HCT116 (cell line): Measurements from ENCODE around the gene TNNT2. TPM values are rescaled to one million over a fixed set of nuclear protein-coding genes. Genes with fewer than 3 reads are reported as not detected.

Experiments
- ATAC-seq: fragments of 200-7000 bp; cut with Tn5 transposase; 2 replicates; pipeline ENCODE4 v1.9.1; 2020; ENCODE audit warnings: mild to moderate bottlenecking, moderate library complexity
- BruUV-seq: library from RNA; stranded (reverse); fragments of 400-500 nt; replicated peaks from 2 replicates; lab custom pipeline; 2021; lab: Mats Ljungman, UMichigan
- CTCF ChIA-PET: fragments of 300-600 bp; sonication (Branson Sonifier 250); formaldehyde crosslinking; loops from one replicate; lab custom pipeline; 2021; ENCODE audit warnings: antibody characterized with exemption; lab: Charles Lee
- POLR2A ChIA-PET: fragments of 300-600, 350-600 bp; sonication (Branson Sonifier 250); formaldehyde crosslinking; loops from one replicate; lab custom pipeline; 2021; ENCODE audit warnings: antibody characterized with exemption; lab: Charles Lee
- RAD21 ChIA-PET, 2 experiments: fragments of 300-600 bp; sonication (Branson Sonifier 250); formaldehyde crosslinking; loops; one replicate each; lab custom pipeline; 2023; ENCODE audit warnings: low total read pairs in 2 of 2; ENCODE audit not compliant: uncharacterized antibody in 2 of 2, unreplicated experiment in 2 of 2, low non-redundant PET in 1 of 2; lab: Charles Lee
- DNase-seq: peaks from one replicate; pipeline ENCODE4 v3.0.0-alpha.2; 2010; ENCODE audit warnings: low read depth, low spot score
- H2AFZ ChIP-seq: fragments of 200-600 bp; shearing (Covaris generic), sonication (generic); 2 replicates; pipeline ENCODE4 v1.6.1; 2017; ENCODE audit warnings: low read depth, mixed run types, mixed read lengths, antibody characterized with exemption, low read length; ENCODE audit not compliant: poor library complexity, severe bottlenecking
- H3K27ac ChIP-seq: 2 replicates; pipeline ENCODE4 v1.5.1; 2012; ENCODE audit warnings: low read depth, low read length
- H3K27me3 ChIP-seq: fragments of 200-600 bp; sonication (generic); 2 replicates; pipeline ENCODE4 v1.6.1; 2016; ENCODE audit warnings: mixed run types, low read length, mixed read lengths; ENCODE audit not compliant: insufficient read depth
- H3K36me3 ChIP-seq, 2 experiments: fragments of 200-500 bp in 1 of 2; fragments of 200-600 bp in 1 of 2; sonication (Bioruptor generic) in 1 of 2; sonication (generic) in 1 of 2; 2 replicates each; pipeline versions ENCODE4 v1.5.1 to v1.6.1; 2014 to 2016; ENCODE audit warnings: low read length in 2 of 2, inconsistent platforms in 1 of 2, mixed read lengths in 1 of 2, mixed run types in 1 of 2; ENCODE audit not compliant: insufficient read depth in 2 of 2, control insufficient read depth in 1 of 2
- H3K4me1 ChIP-seq, 2 experiments: fragments of 200-600 bp in 1 of 2; sonication (generic) in 1 of 2; 2 replicates each; pipeline versions ENCODE4 v1.5.1 to v1.6.1; 2012 to 2017; ENCODE audit warnings: low read length in 2 of 2, inconsistent platforms in 1 of 2, mild to moderate bottlenecking in 1 of 2, mixed read lengths in 1 of 2, mixed run types in 1 of 2, moderate library complexity in 1 of 2; ENCODE audit not compliant: insufficient read depth in 2 of 2, control insufficient read depth in 1 of 2
- H3K4me2 ChIP-seq: fragments of 200-600 bp; sonication (generic); 2 replicates; pipeline ENCODE4 v1.6.1; 2017; ENCODE audit warnings: mixed run types, low read length, mixed read lengths
- H3K4me3 ChIP-seq, 2 experiments: fragments of 200-600 bp in 1 of 2; sonication (generic) in 1 of 2; replicated peaks in 1 of 2; 2 replicates each; pipeline ENCODE4 v1.5.1; 2011 to 2016; ENCODE audit warnings: low read length in 2 of 2, control low read depth in 1 of 2, low read depth in 1 of 2, mild to moderate bottlenecking in 1 of 2, mixed read lengths in 1 of 2, mixed run types in 1 of 2
- H3K79me2 ChIP-seq: fragments of 200-600 bp; sonication (generic); 2 replicates; pipeline ENCODE4 v1.6.1; 2017; ENCODE audit warnings: mild to moderate bottlenecking, mixed run types, low read length, moderate library complexity, mixed read lengths; ENCODE audit not compliant: insufficient read depth
- H3K9ac ChIP-seq: fragments of 200-600 bp; sonication (generic); 2 replicates; pipeline ENCODE4 v1.6.1; 2016; ENCODE audit warnings: low read length, mixed read lengths
- H3K9me2 ChIP-seq: fragments of 200-600 bp; sonication (generic), shearing (Covaris generic); 2 replicates; pipeline ENCODE4 v1.6.1; 2017; ENCODE audit warnings: mixed run types, mild to moderate bottlenecking, moderate library complexity; ENCODE audit not compliant: insufficient read depth
- H3K9me3 ChIP-seq, 2 experiments: fragments of 200-500 bp in 1 of 2; fragments of 200-600 bp in 1 of 2; sonication (Bioruptor generic) in 1 of 2; sonication (generic) in 1 of 2; 2 replicates each; pipeline ENCODE4 v1.6.1; 2014 to 2017; ENCODE audit warnings: low read length in 2 of 2, mixed read lengths in 2 of 2, inconsistent platforms in 1 of 2, low read depth in 1 of 2, mild to moderate bottlenecking in 1 of 2, mixed run types in 1 of 2, moderate library complexity in 1 of 2; ENCODE audit not compliant: control insufficient read depth in 1 of 2, insufficient read depth in 1 of 2
- H4K20me1 ChIP-seq: fragments of 200-600 bp; sonication (generic), shearing (Covaris generic); 2 replicates; pipeline ENCODE4 v1.6.1; 2017; ENCODE audit warnings: mixed run types, mild to moderate bottlenecking, moderate library complexity; ENCODE audit not compliant: insufficient read depth
- ATF3 ChIP-seq: IDR thresholded peaks from 2 replicates; pipeline ENCODE4 v1.6.1; 2012
- CBX3 ChIP-seq: IDR thresholded peaks from 2 replicates; pipeline ENCODE4 v1.6.1; 2012; ENCODE audit warnings: low read depth
- CEBPB ChIP-seq: IDR thresholded peaks from 2 replicates; pipeline ENCODE4 v1.6.1; 2012; ENCODE audit warnings: low read depth
- EZH2phosphoT487 ChIP-seq: fragments of 200-600 bp; IDR thresholded peaks from 2 replicates; pipeline ENCODE4 v1.6.1; 2018; ENCODE audit warnings: antibody characterized with exemption, borderline replicate concordance
- FOSL1 ChIP-seq: IDR thresholded peaks from 2 replicates; pipeline ENCODE4 v1.6.1; 2012; ENCODE audit warnings: low read depth
- JUND ChIP-seq: IDR thresholded peaks from 2 replicates; pipeline ENCODE4 v1.6.1; 2012
- YY1 ChIP-seq: IDR thresholded peaks from 2 replicates; pipeline ENCODE4 v1.6.1; 2011; ENCODE audit warnings: low read length, low read depth, moderate library complexity, mild to moderate bottlenecking; ENCODE audit not compliant: insufficient replicate concordance; ENCODE audit errors: extremely low read depth
- ZFX ChIP-seq: fragments of 450-650 bp; IDR thresholded peaks from 2 replicates; pipeline ENCODE4 v1.6.1; 2017
- intact Hi-C: fragments of 100-400 bp; cut with micrococcal nuclease; formaldehyde crosslinking; loops from 2 replicates; pipeline ENCODE4 v1.10.0; 2022
- total RNA-seq: library from RNA; stranded (reverse); gene quantifications from one replicate; pipeline ENCODE4 v1.2.1, GENCODE V29; 2021; ENCODE audit not compliant: unreplicated experiment

TNNT2 gene
- total RNA-seq, 1 experiment from 2014 or later, result 2.0 TPM

- TF ChIP-seq FOSL1 (no peak), YY1 (no peak), ATF3 (no peak), JUND (no peak), ZFX (no peak), CEBPB (no peak)
Measured at GRCh38 chr1:201391651-201392511, 14.4 kb upstream of the TNNT2 start (continued).

- Histone ChIP-seq H3K9me2 (no peaks in the 10 kb centered on the region), H3K36me3 (peaks cover 13 to 17% of the 10 kb centered on the region in 2 experiments; a peak in 3 of 4 replicates), H3K4me2 (no peak overlapping the region), H2AFZ (no peak overlapping the region), H3K79me2 (peaks cover 67% of the 10 kb centered on the region), H3K9me3 (no peaks in the 10 kb centered on the region), H3K9ac (no peak overlapping the region), H4K20me1 (no peaks in the 10 kb centered on the region), H3K4me1 (peaks cover 3 to 27% of the 10 kb centered on the region in 2 experiments), H3K27ac (no peak overlapping the region), H3K27me3 (no peaks in the 10 kb centered on the region), H3K4me3 (no peak overlapping the region)
- ATAC-seq, result no peak
- no peak for DNase-seq
- intact Hi-C loops, result no loop called here
- no peak for TF ChIP-seq CBX3
- no peak for TF ChIP-seq EZH2phosphoT487
- RAD21 ChIA-PET, result no interaction called here
- CTCF ChIA-PET, result interaction anchor here (3.5 kb wide), 1 partner anchor 15 kb away, joined by 10 read pairs; no protein-coding TSS in a partner anchor
- POLR2A ChIA-PET, result no interaction called here
- no TSS peak for BruUV-seq
Measured at GRCh38 chr1:201391225-201391624, 13.7 kb upstream of the TNNT2 start.
